ENCODE results near the gene TMEM86A. TPM values are rescaled to one million over a fixed set of nuclear protein-coding genes. Genes with fewer than 3 reads are reported as not detected.
A peak's percentile ranks its signal among the peaks of the same experiment; 100 is the strongest.

TMEM86A gene
- polyA plus RNA-seq, 4 donors: 5.8 to 8.3 (median 7.2) TPM

- no peak for DNase-seq (ENCODE audit: low read depth in 4 of 4, low spot score in 3 of 4)
These were observed 23.7 kb downstream of the TMEM86A start for GRCh38 chr11:18722293-18722637.

GRCh38 chr11:18723991-18724390, 25.4 kb downstream of the TMEM86A start:
- DNase-seq (ENCODE audit: low read depth in 4 of 4, low spot score in 3 of 4): no peak

- DNase-seq (ENCODE audit: low read depth in 4 of 4, low spot score in 3 of 4): no peak
These were observed 27.5 kb downstream of the TMEM86A start, which contains the start of gene IGSF22 for GRCh38 chr11:18726040-18726439. TSS of gene IGSF22 (minus strand) at chr11:18726188. CDS start at chr11:18724236, 1,952 bp downstream.

GRCh38 chr11:18727479-18728236, 29.1 kb downstream of the TMEM86A start:
- no peak for DNase-seq (ENCODE audit: low read depth in 4 of 4, low spot score in 3 of 4)

- no peak for DNase-seq (ENCODE audit: low read depth in 4 of 4, low spot score in 3 of 4)
These were observed 30.1 kb downstream of the TMEM86A start for GRCh38 chr11:18728658-18729057.

- no peak for DNase-seq (ENCODE audit: low read depth in 4 of 4, low spot score in 3 of 4)
These were observed 30.8 kb downstream of the TMEM86A start for GRCh38 chr11:18729426-18729825.

- no peak for DNase-seq (ENCODE audit: low read depth in 4 of 4, low spot score in 3 of 4)
These were observed 31.4 kb downstream of the TMEM86A start for GRCh38 chr11:18730020-18730419.

GRCh38 chr11:18731441-18731840, 32.9 kb downstream of the TMEM86A start:
- no peak for DNase-seq (ENCODE audit: low read depth in 4 of 4, low spot score in 3 of 4)

GRCh38 chr11:18731949-18732821, 33.6 kb downstream of the TMEM86A start:
- peak in 1 of 4 donors; percentile 37 for DNase-seq (ENCODE audit: low read depth in 4 of 4, low spot score in 3 of 4)

GRCh38 chr11:18733202-18733601, 34.6 kb downstream of the TMEM86A start:
- no peak for DNase-seq (ENCODE audit: low read depth in 4 of 4, low spot score in 3 of 4)

- no peak for DNase-seq (ENCODE audit: low read depth in 4 of 4, low spot score in 3 of 4)
These were observed 38.1 kb downstream of the TMEM86A start for GRCh38 chr11:18736590-18737148.

- DNase-seq (ENCODE audit: low read depth in 4 of 4, low spot score in 3 of 4): no peak
These were observed 39.1 kb downstream of the TMEM86A start for GRCh38 chr11:18737642-18738041.

- no peak for DNase-seq (ENCODE audit: low read depth in 4 of 4, low spot score in 3 of 4)
These were observed 41.1 kb downstream of the TMEM86A start for GRCh38 chr11:18739685-18740084.

GRCh38 chr11:18741783-18742182, 43.2 kb downstream of the TMEM86A start:
- DNase-seq (ENCODE audit: low read depth in 4 of 4, low spot score in 3 of 4): no peak

- no peak for DNase-seq (ENCODE audit: low read depth in 4 of 4, low spot score in 3 of 4)
These were observed 44.8 kb downstream of the TMEM86A start for GRCh38 chr11:18743365-18743764.

- DNase-seq (ENCODE audit: low read depth in 4 of 4, low spot score in 3 of 4): no peak
These were observed 45.4 kb downstream of the TMEM86A start for GRCh38 chr11:18743900-18744514.

GRCh38 chr11:18745251-18745650, 46.7 kb downstream of the TMEM86A start:
- no peak for DNase-seq (ENCODE audit: low read depth in 4 of 4, low spot score in 3 of 4)

GRCh38 chr11:18748766-18749365, 50.3 kb downstream of the TMEM86A start:
- no peak for DNase-seq (ENCODE audit: low read depth in 4 of 4, low spot score in 3 of 4)

GRCh38 chr11:18749681-18750319, 51.2 kb downstream of the TMEM86A start:
- DNase-seq (ENCODE audit: low read depth in 4 of 4, low spot score in 3 of 4): no peak

- DNase-seq (ENCODE audit: low read depth in 4 of 4, low spot score in 3 of 4): no peak
These were observed 52.4 kb downstream of the TMEM86A start for GRCh38 chr11:18750944-18751343.

All from left renal pelvis (tissue), 4 donors.